ENCODE data around the gene FAM163B.

FAM163B gene

DNA sequence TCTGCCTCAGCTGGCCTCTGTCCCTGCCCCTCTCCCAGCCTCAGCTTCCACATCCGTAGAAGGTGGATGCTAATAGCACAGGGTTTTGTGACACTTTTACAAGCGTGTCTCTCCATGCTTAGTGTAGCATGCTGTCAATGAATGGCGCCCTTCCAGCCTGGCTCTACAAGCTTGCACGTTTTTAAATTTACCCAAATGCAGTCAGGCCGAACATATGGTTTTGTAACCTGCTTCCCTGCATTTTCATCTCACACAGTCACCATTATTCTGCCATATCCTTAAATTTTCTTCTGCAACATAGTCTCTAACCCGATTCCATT, 28.8 kb downstream of the FAM163B start:
- DNase-seq = no peak

DNA sequence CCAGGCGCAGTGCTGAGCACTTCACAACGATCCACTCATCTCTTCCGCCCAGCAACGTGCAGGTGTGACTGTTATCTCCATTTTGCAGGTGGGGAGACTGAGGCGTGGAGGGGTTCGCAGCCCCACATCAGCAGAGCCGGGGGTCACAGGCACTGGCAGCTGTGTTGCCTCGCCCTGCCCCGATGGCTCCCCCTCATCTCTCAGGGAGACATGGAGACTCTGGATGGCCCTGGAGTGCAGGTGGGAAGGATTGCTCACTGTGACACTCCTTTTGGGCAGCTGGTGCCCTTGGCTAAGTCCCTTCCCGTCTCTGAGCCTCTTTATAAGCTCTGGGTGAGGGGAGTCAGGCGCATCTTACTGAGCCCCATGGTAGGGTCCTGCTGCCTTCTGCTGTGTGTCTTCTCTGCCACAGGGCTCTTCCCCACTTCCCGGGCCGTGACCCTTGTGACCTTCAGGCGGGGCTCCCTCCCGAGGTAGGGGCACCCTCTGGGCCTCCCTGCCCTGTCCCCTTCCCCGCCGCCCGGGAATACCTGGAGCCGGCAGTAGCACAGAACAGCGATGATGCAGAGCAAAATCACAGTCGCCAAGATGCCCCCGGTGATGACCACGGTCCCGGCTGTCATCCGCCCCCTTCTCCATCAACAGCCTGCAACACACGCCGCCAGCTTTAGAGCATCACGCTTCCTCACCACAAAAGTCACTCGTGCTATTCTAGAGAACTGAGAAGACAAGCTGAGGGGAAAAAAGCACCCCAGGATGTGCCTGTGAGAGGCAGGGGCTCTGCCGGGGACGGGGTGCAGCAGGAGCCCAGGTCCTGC, 29.4 kb downstream of the FAM163B start:
- no peak for DNase-seq

- DNase-seq = no peak
These were observed 30.4 kb downstream of the FAM163B start for GRCh38 chr9:133578524-133579441.

DNA sequence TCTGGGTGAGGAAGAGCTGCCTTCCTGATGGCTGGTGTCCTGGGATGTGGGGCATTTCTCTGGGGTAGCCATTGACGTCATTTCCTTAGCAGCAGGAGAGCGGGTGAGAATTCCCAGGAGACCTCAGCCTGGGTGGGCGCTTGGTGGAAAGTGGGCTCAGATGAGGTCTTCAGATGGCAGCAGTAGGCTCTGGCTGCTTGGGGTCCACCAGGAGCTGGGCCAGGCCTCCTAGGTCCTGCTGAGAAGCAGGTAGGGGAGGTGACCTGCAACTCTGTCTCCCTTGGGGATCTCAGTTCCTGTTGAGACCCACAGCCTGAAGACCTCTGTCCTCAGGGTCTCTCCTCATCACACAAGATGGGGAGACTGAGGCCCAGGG, 31.5 kb downstream of the FAM163B start:
- DNase-seq = no peak

GRCh38 chr9:133576875-133577736, 32.1 kb downstream of the FAM163B start:
- no peak for DNase-seq

DNA sequence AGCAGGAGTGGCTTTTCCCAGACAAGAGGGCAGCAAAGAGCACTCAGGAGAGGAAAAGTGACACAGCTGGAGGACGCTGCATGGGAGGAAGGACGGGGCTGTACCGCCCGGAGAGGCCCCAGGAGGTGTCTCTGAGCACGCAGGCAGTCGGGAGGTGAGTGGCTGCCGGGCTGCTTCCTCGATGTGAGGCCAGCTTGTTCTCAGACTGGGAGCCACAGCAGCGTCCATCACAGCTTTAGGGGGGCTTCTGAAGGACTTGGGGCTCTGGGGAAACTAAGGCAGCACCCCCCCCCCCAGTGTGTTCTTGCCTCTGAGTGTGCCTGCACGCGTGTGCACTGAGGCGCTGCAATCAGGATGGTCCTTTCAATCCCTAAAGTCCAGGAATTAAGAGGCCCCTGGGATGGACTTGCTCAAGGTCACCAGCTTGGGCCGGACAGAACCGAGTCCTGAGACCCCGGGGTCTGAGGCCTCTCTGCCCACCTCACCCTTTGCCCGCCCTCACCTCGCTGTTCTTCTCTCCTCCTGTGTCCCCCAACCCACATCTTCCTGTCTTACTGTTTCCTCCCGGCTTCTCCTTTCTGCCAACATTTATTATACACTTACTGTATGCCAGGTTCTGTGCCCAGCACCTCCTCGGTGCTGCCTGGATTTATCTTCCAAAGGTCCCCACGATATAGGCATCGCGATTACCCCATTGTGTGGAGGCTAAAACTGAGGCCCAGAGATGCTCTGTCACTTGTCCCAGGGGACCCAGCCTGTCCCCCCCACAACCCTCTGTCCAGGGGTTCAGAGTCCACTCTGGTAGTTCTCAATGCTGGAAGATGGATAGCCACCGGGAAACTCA, 32.9 kb downstream of the FAM163B start:
- DNase-seq = no peak

GRCh38 chr9:133575186-133576030, 33.8 kb downstream of the FAM163B start:
- DNase-seq = no peak

- no peak for DNase-seq
These were observed 34.4 kb downstream of the FAM163B start for GRCh38 chr9:133574771-133575170.

GRCh38 chr9:133573791-133574515, 35.2 kb downstream of the FAM163B start:
- DNase-seq = no peak

GRCh38 chr9:133572821-133573361, 36.3 kb downstream of the FAM163B start:
- no peak for DNase-seq

- no peak for DNase-seq
These were observed 37.1 kb downstream of the FAM163B start for GRCh38 chr9:133571896-133572595.

DNA sequence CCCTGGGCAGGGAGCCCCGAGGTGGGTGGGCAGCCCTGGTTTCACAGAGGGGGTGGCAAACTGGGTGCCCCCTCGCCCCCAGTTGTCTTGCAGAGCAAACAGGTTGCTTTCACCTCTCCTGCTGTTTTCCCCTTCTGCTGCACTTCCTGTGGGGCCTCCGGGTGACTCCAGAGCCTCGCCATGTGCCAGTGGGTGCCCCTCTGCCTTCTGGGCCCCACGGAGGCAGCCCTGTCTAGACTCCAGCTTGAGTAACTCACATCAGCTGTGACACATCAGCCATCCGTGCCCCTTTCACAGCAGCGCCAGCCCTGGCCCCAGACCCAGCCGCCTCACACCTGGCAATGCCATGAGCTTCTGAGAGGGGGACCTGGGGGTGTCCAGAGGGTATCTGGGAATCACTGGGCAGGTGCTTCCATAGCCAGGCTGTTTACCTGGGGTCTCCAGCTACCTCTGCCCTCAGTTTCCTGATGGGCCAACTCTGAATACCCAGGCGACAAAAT, 37.7 kb downstream of the FAM163B start:
- no peak for DNase-seq

DNA sequence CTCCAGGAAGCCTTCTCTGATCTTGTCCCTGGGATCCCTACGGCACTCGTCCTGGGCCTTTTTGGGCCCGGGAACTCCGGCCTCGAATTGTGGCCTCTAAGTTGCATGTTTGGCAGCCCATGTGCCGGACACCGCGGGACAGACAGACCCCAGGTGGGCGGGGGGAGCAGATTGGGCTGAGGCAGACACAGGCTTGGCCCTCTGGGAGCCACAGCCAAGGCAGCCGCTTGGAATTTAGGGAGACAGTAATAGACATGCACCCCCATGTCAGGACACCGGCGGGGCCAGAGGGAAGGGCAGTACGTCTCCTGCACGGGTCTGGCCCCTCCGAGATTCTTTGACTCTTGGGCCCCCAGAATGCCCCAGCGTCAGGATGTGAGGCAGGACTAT, 38.5 kb downstream of the FAM163B start:
- no peak for DNase-seq

GRCh38 chr9:133569891-133570690, 39.1 kb downstream of the FAM163B start:
- no peak for DNase-seq

- no peak for DNase-seq
These were observed 39.9 kb downstream of the FAM163B start for GRCh38 chr9:133569121-133569785.

- no peak for DNase-seq
These were observed 41.0 kb downstream of the FAM163B start for GRCh38 chr9:133568186-133568585.

- no peak for DNase-seq
These were observed 42.4 kb downstream of the FAM163B start for GRCh38 chr9:133566817-133567216.

- no peak for DNase-seq
These were observed 42.8 kb downstream of the FAM163B start for GRCh38 chr9:133566382-133566781.
